ENCODE measurements around the gene BCL2.
"Not testable (repeated sequence)": the region's sequence is repeated elsewhere in the genome, so short reads cannot be mapped to it uniquely, and the experiment has no call there.

The BCL2 gene

GRCh38 chr18:63199743-63200241 lies 119.8 kb downstream of the BCL2 start:
- Histone ChIP-seq H3K4me3 (no peak overlapping the region), H3K27me3 (no peaks in the 10 kb centered on the region), H3K36me3 (peaks cover 40% of the 10 kb centered on the region), H3K27ac (no peak overlapping the region), H3K4me1 (peaks cover 36% of the 10 kb centered on the region), H3K9me3 (peaks cover 4% of the 10 kb centered on the region; the same call in 1 of the 2 replicates), H4K20me1 (peaks cover 88% of the 10 kb centered on the region), H3K4me2 (0 out of 2 replicates have a peak overlapping the region, but pooled peaks have one; percentile 1), H3K9ac (no peak overlapping the region)
- no peak for TF ChIP-seq Cebpa-rat (IDR thresholded peaks at IDR 0.05)

DNA sequence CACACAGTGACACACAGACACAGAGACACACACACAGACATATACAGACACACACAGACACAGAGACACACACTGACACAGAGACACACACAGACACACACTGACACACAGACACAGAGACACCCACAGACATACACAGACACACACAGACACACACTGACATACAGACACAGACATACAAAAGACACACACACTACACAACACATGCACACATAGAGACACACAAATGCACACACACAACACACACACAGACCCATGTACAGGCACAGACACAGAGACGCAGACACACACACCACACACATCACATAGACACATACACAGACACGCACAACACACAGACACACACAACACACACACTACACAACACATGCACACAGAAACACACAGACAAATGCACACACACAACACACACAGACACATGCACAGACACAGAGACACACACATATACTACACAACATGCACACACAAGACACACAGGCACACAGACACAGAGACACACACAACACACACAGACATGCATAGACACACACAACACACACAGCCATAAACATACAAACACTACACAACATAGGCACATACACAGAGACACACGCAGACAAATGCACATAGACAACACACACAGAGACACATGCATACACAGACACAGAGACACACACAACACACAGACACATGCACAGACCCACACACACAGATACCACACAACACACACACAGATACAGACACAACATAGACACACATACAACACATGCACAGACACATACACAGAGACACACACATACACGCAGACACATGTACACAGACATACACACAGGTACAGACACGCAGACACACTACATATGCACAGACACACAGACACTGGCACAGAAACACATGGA lies 120.5 kb downstream of the BCL2 start:
- H3K9me3 ChIP-seq: peaks cover 4% of the 10 kb centered on the region; the same call in 1 of the 2 replicates
- no peak overlapping the region for H3K9ac ChIP-seq
- peaks cover 36% of the 10 kb centered on the region for H3K4me1 ChIP-seq
- H3K36me3 ChIP-seq: peaks cover 38% of the 10 kb centered on the region
- no peak overlapping the region for H3K4me3 ChIP-seq
- H4K20me1 ChIP-seq: peaks cover 83% of the 10 kb centered on the region
- TF ChIP-seq Cebpa-rat (IDR thresholded peaks at IDR 0.05): no peak
- H3K27me3 ChIP-seq: no peaks in the 10 kb centered on the region
- 0 out of 2 replicates have a peak overlapping the region, but pooled peaks have one; percentile 51 for H3K27ac ChIP-seq
- H3K4me2 ChIP-seq: 0 out of 2 replicates have a peak overlapping the region, but pooled peaks have one; percentile 1

DNA sequence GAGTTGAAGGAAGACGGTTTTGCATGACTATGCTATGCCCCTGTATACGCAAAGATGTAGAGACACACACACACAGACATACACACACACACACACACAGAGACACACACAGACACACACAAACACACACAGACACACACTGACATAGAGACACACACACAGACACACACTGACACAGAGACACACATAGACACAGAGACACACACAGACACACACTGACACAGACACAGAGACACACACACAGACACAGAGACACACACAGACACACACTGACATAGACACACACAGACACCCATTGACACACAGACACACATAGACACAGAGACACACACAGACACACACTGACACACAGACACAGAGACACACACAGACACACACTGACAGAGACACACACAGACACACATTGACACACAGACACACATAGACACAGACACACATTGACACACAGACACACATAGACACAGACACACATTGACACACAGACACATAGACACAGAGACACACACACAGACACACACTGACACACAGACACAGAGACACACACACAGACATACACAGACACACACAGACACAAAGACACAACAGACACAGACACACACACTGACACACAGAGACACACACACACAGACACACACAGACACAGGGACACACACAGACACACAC lies 121.3 kb downstream of the BCL2 start:
- H3K4me3 ChIP-seq: no peak overlapping the region
- no peak for TF ChIP-seq Cebpa-rat (IDR thresholded peaks at IDR 0.05)
- H3K36me3 ChIP-seq: peaks cover 36% of the 10 kb centered on the region
- peak overlapping the region; percentile 51; the same call in 1 of the 2 replicates for H3K27ac ChIP-seq
- H3K4me2 ChIP-seq: peak overlapping the region; percentile 15; the same call in 1 of the 2 replicates
- H3K9me3 ChIP-seq: peaks cover 4% of the 10 kb centered on the region; the same call in 1 of the 2 replicates
- peaks cover 77% of the 10 kb centered on the region for H4K20me1 ChIP-seq
- no peak overlapping the region for H3K9ac ChIP-seq
- no peaks in the 10 kb centered on the region for H3K27me3 ChIP-seq
- peaks cover 36% of the 10 kb centered on the region for H3K4me1 ChIP-seq

- no peak overlapping the region for H3K9ac ChIP-seq
- TF ChIP-seq Cebpa-rat (IDR thresholded peaks at IDR 0.05): no peak
- no peaks in the 10 kb centered on the region for H3K27me3 ChIP-seq
- H4K20me1 ChIP-seq: peaks cover 71% of the 10 kb centered on the region
- H3K27ac ChIP-seq: peak overlapping the region; percentile 51; the same call in 1 of the 2 replicates
- H3K4me1 ChIP-seq: peaks cover 36% of the 10 kb centered on the region
- peaks cover 36% of the 10 kb centered on the region for H3K36me3 ChIP-seq
- H3K9me3 ChIP-seq: no peaks in the 10 kb centered on the region; the same call in none of the 2 replicates
- H3K4me3 ChIP-seq: no peak overlapping the region
- peak overlapping the region; percentile 15; the same call in 1 of the 2 replicates for H3K4me2 ChIP-seq
These were observed 122.2 kb downstream of the BCL2 start for GRCh38 chr18:63197246-63197869.

- H3K36me3 ChIP-seq: peaks cover 38% of the 10 kb centered on the region
- H3K4me3 ChIP-seq: no peak overlapping the region
These were observed 124.0 kb downstream of the BCL2 start for GRCh38 chr18:63195326-63196159.

GRCh38 chr18:63192885-63193349 lies 126.7 kb downstream of the BCL2 start:
- H3K4me1 ChIP-seq: peaks cover 13% of the 10 kb centered on the region
- H4K20me1 ChIP-seq: peaks cover 45% of the 10 kb centered on the region; the same call in 1 of the 2 replicates
- no peak overlapping the region for H3K4me3 ChIP-seq
- H3K9ac ChIP-seq: no peak overlapping the region
- no peak overlapping the region for H3K4me2 ChIP-seq
- peaks cover 41% of the 10 kb centered on the region for H3K36me3 ChIP-seq
- no peaks in the 10 kb centered on the region for H3K27me3 ChIP-seq
- TF ChIP-seq Cebpa-rat (IDR thresholded peaks at IDR 0.05): no peak
- H3K9me3 ChIP-seq: peaks cover 5% of the 10 kb centered on the region; the same call in 1 of the 2 replicates
- H3K27ac ChIP-seq: no peak overlapping the region

More at GRCh38 chr18:63195326-63196159, 124.0 kb downstream of the BCL2 start:
- H3K9ac ChIP-seq: no peak overlapping the region
- no peaks in the 10 kb centered on the region for H3K27me3 ChIP-seq
- peaks cover 32% of the 10 kb centered on the region for H3K4me1 ChIP-seq
- TF ChIP-seq Cebpa-rat (IDR thresholded peaks at IDR 0.05): no peak
- no peak overlapping the region for H3K27ac ChIP-seq
- H3K4me2 ChIP-seq: no peak overlapping the region
- peaks cover 5% of the 10 kb centered on the region; the same call in 1 of the 2 replicates for H3K9me3 ChIP-seq
- H4K20me1 ChIP-seq: peaks cover 66% of the 10 kb centered on the region

- no peak overlapping the region for H3K27ac ChIP-seq
- H3K4me1 ChIP-seq: peaks cover 13% of the 10 kb centered on the region
- H3K27me3 ChIP-seq: no peaks in the 10 kb centered on the region
- no peak overlapping the region for H3K4me2 ChIP-seq
- H3K36me3 ChIP-seq: peaks cover 47% of the 10 kb centered on the region
- TF ChIP-seq Cebpa-rat (IDR thresholded peaks at IDR 0.05): no peak
- H3K9me3 ChIP-seq: peaks cover 5% of the 10 kb centered on the region; the same call in 1 of the 2 replicates
- H4K20me1 ChIP-seq: peaks cover 39% of the 10 kb centered on the region; the same call in 1 of the 2 replicates
- no peak overlapping the region for H3K4me3 ChIP-seq
- H3K9ac ChIP-seq: no peak overlapping the region
These were observed 127.3 kb downstream of the BCL2 start for GRCh38 chr18:63192126-63192884.

GRCh38 chr18:63191413-63191812 lies 128.2 kb downstream of the BCL2 start:
- peaks cover 34% of the 10 kb centered on the region; the same call in 1 of the 2 replicates for H4K20me1 ChIP-seq
- no peak for TF ChIP-seq Cebpa-rat (IDR thresholded peaks at IDR 0.05)
- H3K9me3 ChIP-seq: peaks cover 5% of the 10 kb centered on the region; the same call in 1 of the 2 replicates
- no peak overlapping the region for H3K4me3 ChIP-seq
- H3K27me3 ChIP-seq: no peaks in the 10 kb centered on the region
- H3K9ac ChIP-seq: no peak overlapping the region
- no peak overlapping the region for H3K27ac ChIP-seq
- H3K36me3 ChIP-seq: peaks cover 48% of the 10 kb centered on the region
- H3K4me1 ChIP-seq: peaks cover 18% of the 10 kb centered on the region
- H3K4me2 ChIP-seq: no peak overlapping the region

DNA sequence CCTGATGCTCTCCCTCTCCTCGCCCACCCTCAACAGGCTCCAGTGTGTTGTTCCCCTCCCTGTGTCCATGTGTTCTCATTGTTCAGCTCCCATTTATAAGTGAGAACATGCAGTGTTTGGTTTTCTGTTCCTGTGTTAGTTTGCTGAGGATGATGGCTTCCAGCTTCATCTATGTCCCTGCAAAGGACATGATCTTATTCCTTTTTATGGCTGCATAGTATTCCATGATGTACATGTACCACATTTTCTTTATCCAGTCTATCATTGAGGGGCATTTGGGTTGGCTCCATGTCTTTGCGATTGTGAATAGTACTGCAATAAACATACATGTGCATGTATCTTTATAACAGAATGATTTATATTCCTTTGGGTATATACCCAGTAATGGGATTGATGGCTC lies 128.7 kb downstream of the BCL2 start:
- not testable (repeated sequence) for H3K27ac ChIP-seq

More for the DNA sequence above, 128.7 kb downstream of the BCL2 start:
- H3K27me3 ChIP-seq, H3K9ac ChIP-seq, H3K4me3 ChIP-seq, H3K4me2 ChIP-seq, H3K9me3 ChIP-seq: not testable (repeated sequence)
- Histone ChIP-seq H4K20me1 (peaks cover 28% of the 10 kb centered on the region; the same call in 1 of the 2 replicates), H3K4me1 (peaks cover 21% of the 10 kb centered on the region), H3K36me3 (peaks cover 50% of the 10 kb centered on the region)
